ENCODE measurements around the gene HSPH1. TPM values are rescaled to one million over a fixed set of nuclear protein-coding genes. Genes with fewer than 3 reads are reported as not detected.
A peak's percentile ranks its signal among the peaks of the same experiment; 100 is the strongest.

HSPH1 gene
- total and polyA plus RNA-seq, 2 of the 8 experiments (the other 6 are each of a cell fraction or from before 2014, with no cell fraction given) = 14.2 to 145 TPM

DNA sequence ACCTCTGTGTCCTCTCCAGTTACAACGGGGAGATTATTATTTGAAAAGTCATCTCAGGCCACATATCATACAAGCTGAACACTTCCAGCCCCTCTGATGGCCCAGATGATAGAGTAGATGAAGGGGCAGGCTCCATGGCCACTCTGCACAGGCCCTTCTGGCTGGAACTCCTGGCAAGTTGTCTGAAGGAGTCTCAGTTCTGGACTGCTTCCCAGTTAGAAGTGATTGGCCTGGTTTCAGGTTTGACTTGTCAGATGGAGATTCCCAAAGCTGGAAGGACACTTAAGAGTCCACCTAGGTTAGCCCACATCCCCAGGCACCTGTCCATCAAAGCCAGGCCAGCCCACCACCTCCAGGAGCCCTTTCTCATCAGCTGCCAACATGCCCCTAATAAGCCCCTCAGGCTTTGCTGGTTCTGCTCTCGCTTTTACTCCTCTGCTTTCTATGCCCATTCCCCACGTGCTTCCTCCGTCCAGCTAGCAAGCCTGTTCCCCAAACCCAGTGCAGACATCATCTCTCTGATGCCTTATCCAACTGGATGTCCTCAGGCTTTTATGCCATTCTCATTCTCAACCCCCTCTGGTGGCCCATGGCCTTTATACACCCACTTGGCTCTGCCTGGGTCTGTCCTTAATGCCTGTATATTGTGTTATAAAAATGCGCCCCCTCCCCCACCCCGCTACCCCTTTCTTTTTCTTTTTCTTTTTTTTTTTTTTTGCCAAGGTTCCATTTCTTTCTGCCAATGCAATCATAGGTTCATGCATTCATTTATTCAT, 56.5 kb downstream of the HSPH1 start:
- Histone ChIP-seq H4K8ac (ENCODE audit: extremely low read depth, insufficient read depth, low read length) (no peak overlapping the region), H3K56ac (replicated peaks; ENCODE audit: insufficient read length, low read depth, low read length) (no peak overlapping the region), H3K4me2 (ENCODE audit: insufficient read depth in 1 of 2, low read depth in 2 of 2, low read length in 2 of 2) (no peak overlapping the region), H4K91ac (replicated peaks; ENCODE audit: insufficient read length, low read length) (no peak overlapping the region), H2BK15ac (ENCODE audit: low read length) (no peak overlapping the region), H3K23me2 (ENCODE audit: low read depth, low read length) (no peaks in the 10 kb centered on the region), H3K79me2 (ENCODE audit: control insufficient read depth in 1 of 2, insufficient read depth in 2 of 2, low read length in 2 of 2) (no peaks in the 10 kb centered on the region), H2AFZ (ENCODE audit: low read length) (0 out of 2 replicates have a peak overlapping the region, but pooled peaks have one; percentile 60), H3K14ac (ENCODE audit: insufficient read length) (no peak overlapping the region), H3K9ac (replicated peaks in 1 of 4; ENCODE audit: extremely low read depth in 1 of 4, low read depth in 3 of 4, low read length in 3 of 4) (no peak overlapping the region), H3K4ac (replicated peaks; ENCODE audit: insufficient read length, low read depth, low read length) (no peak overlapping the region), H3K27me3 (replicated peaks in 1 of 4; ENCODE audit: control insufficient read depth in 3 of 4, extremely low read depth in 1 of 4, insufficient read depth in 3 of 4, low read length in 3 of 4) (no peaks in the 10 kb centered on the region), H3K79me1 (ENCODE audit: low read depth, low read length) (no peaks in the 10 kb centered on the region), H2BK12ac (ENCODE audit: low read depth, low read length) (no peak overlapping the region), H3K18ac (ENCODE audit: extremely low read depth, low read length) (no peak overlapping the region), H4K20me1 (replicated peaks in 1 of 2; ENCODE audit: control insufficient read depth in 1 of 2, insufficient read depth in 2 of 2, low read length in 2 of 2) (no peaks in the 10 kb centered on the region), H3K23ac (ENCODE audit: insufficient read length) (no peak overlapping the region), H2AK5ac (ENCODE audit: low read depth, low read length) (no peak overlapping the region), H3K27ac (ENCODE audit: low read depth, low read length) (no peak overlapping the region), H3K9me3 (ENCODE audit: insufficient read depth in 2 of 2, low read depth in 1 of 2, low read length in 1 of 2) (no peaks in the 10 kb centered on the region), H4K5ac (ENCODE audit: insufficient read length, low read depth, low read length) (no peak overlapping the region), H2BK120ac (replicated peaks; ENCODE audit: low read depth, low read length) (no peak overlapping the region), H2BK5ac (ENCODE audit: low read depth, low read length) (no peak overlapping the region), H3K4me1 (replicated peaks in 1 of 4; ENCODE audit: control insufficient read depth in 3 of 4, insufficient read depth in 4 of 4, low read length in 3 of 4) (no peaks in the 10 kb centered on the region), H3K4me3 (ENCODE audit: extremely low read depth in 1 of 4, insufficient read depth in 2 of 4, low read depth in 3 of 4, low read length in 4 of 4) (no peak overlapping the region), H2BK20ac (ENCODE audit: low read length) (no peak overlapping the region), H3K36me3 (ENCODE audit: control insufficient read depth in 2 of 4, insufficient read depth in 4 of 4, low read length in 3 of 4) (no peaks in the 10 kb centered on the region)
- ChIA-PET POLR2A (ENCODE audit: partially characterized antibody) (no interaction called here), CTCF (ENCODE audit: partially characterized antibody) (interaction anchor here (0.7 to 2.4 kb wide), 7 partner anchors 10 to 198 kb away, joined by 3 to 13 read pairs (median 3); no protein-coding TSS in a partner anchor)
- DNase-seq (ENCODE audit: low read depth in 1 of 2, low spot score in 2 of 2) (no peak), FAIRE-seq (no peak)
- whole genome bisulfite sequencing, 2 experiments (ENCODE audit: extremely low coverage in 1 of 2, insufficient coverage in 1 of 2, insufficient read length in 1 of 2, insufficient replicate concordance in 2 of 2, low coverage in 1 of 2, low lambda C conversion rate in 2 of 2, missing lambda C conversion rate in 1 of 2) = 85% methylated on average over 4 of the region's 6 CpGs; no CpG with 5 or more reads in 1 of the 2 experiments
- no peak for TF ChIP-seq SIX5 (IDR thresholded peaks at IDR 0.05; ENCODE audit: low read depth, low read length)
- TF ChIP-seq FOSL1 (IDR thresholded peaks at IDR 0.05; ENCODE audit: insufficient read depth, low read depth, low read length) = no peak
- TF ChIP-seq GTF2F1 (IDR thresholded peaks at IDR 0.05; ENCODE audit: borderline replicate concordance, low read depth, low read length) = no peak
- TF ChIP-seq HDAC6 (IDR thresholded peaks at IDR 0.05; ENCODE audit: low read depth, low read length) = no peak
- TF ChIP-seq CBX8 (IDR thresholded peaks at IDR 0.05; ENCODE audit: borderline replicate concordance, low read depth, low read length) = no peak
- TF ChIP-seq EGR1 (IDR thresholded peaks at IDR 0.05; ENCODE audit: borderline replicate concordance, low read depth, low read length) = no peak
- TF ChIP-seq, protein P1, sequence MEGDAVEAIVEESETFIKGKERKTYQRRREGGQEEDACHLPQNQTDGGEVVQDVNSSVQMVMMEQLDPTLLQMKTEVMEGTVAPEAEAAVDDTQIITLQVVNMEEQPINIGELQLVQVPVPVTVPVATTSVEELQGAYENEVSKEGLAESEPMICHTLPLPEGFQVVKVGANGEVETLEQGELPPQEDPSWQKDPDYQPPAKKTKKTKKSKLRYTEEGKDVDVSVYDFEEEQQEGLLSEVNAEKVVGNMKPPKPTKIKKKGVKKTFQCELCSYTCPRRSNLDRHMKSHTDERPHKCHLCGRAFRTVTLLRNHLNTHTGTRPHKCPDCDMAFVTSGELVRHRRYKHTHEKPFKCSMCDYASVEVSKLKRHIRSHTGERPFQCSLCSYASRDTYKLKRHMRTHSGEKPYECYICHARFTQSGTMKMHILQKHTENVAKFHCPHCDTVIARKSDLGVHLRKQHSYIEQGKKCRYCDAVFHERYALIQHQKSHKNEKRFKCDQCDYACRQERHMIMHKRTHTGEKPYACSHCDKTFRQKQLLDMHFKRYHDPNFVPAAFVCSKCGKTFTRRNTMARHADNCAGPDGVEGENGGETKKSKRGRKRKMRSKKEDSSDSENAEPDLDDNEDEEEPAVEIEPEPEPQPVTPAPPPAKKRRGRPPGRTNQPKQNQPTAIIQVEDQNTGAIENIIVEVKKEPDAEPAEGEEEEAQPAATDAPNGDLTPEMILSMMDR (IDR thresholded peaks at IDR 0.05; ENCODE audit: control extremely low read depth in 1 of 3, insufficient read depth in 1 of 3, low read depth in 1 of 3, low read length in 3 of 3) = peak in 1 of 3 experiments; percentile 13; a peak in 1 of 4 replicates
- TF ChIP-seq RAD21 (IDR thresholded peaks at IDR 0.05 in 1 of 2, conservative IDR thresholded peaks at IDR 0.05 in 1 of 2; ENCODE audit: low read depth in 2 of 2, low read length in 2 of 2) = 0 out of 4 replicates have a peak, but pooled peaks of 1 of the 2 experiments have one; percentile 16
- TF ChIP-seq NRF1 (IDR thresholded peaks at IDR 0.05; ENCODE audit: low read depth, low read length) = no peak

All from H1 (cell line).